GM18858 (cell line): Measurements from ENCODE around the gene S100A2.
"Not testable (repeated sequence)": the region's sequence is repeated elsewhere in the genome, so short reads cannot be mapped to it uniquely, and the experiment has no call there.

Experiments
- ATAC-seq: cut with Tn5 transposase; IDR thresholded peaks from one replicate; pipeline ENCODE4 v1.9.1; 2021; ENCODE audit not compliant: unreplicated experiment

Gene S100A2

DNA sequence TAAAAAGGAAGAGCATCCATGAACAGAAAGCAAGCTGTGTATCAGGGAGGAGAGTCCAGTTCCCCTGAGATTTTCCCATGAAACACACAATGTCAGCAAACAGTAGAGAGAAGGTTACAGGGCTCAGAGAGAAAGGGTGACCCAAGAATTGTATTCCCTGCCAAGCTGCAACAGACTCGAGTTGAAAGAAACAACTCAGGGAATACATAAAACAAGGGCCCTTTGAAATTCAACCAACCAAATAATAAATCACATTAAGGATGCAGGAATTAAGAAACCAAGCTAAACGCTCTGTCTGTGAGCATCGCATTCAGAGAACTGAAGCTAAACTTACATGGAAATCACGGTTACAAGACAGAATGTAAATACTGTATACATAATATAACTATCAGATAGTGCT lies 27.1 kb upstream of the S100A2 start:
- ATAC-seq, result no peak

- no peak for ATAC-seq
Observed at GRCh38 chr1:153588482-153588881, 22.8 kb upstream of the S100A2 start.

DNA sequence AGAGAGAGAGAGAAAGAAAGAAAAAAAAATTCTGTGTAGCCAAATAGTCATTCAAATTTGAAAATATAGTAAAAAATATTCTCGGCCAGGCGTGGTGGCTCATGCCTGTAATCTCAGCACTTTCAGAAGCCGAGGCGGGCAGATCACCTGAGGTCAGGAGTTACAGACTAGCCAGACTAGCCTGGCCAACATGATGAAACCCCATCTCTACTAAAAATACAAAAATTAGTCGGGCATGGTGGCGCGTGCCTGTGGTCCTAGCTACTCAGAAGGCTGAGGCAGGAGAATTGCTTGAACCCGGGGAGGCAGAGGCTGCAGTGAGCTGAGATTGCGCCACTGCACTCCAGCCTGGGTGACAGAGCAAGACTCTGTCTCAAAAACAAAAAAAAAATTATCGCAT lies 22.4 kb upstream of the S100A2 start:
- ATAC-seq, result not testable (repeated sequence)

- no peak for ATAC-seq
Observed at GRCh38 chr1:153587314-153587713, 21.7 kb upstream of the S100A2 start.

DNA sequence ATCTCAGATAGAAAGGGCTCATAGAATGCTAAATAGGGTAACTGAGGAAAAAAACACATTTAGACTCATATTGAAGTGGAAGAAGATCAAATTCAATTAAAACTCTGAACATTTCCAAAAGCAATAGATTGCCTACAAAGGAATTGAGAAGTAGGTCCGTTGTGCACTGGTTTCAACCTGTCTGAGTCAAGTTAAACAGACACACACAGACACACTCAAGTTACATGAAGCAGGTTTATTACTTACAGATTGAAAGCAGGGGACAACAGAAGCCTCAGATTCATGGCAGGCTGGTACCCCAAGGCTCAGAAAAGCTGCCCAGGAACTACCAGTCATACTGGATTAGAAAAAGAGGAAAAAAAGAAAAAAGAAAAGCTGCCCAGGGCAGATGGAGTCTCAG lies 20.7 kb upstream of the S100A2 start:
- ATAC-seq, result no peak

DNA sequence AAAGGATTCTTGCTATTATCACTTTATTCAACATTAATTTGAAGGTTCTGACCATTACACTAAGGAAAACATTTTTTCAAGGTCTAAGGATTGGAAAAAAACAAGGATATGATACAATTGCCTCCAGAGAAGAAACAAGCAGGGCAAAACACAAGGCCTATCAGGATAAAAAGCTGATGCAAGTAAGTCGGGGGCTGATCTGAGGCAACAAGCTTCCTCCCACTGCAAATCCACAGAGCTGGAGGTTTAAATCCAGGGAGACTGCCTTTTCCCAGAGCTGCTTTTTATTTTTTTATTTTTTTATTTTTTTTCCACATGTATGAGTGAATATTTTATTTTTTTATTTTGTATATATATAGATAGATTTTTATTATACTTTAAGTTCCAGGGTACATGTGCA lies 19.4 kb upstream of the S100A2 start:
- no peak for ATAC-seq

- ATAC-seq, result no peak
Observed at GRCh38 chr1:153583976-153584375, 18.3 kb upstream of the S100A2 start.

- not testable (repeated sequence) for ATAC-seq
Observed at GRCh38 chr1:153583514-153583913, 17.9 kb upstream of the S100A2 start.

GRCh38 chr1:153582836-153583235 lies 17.2 kb upstream of the S100A2 start:
- not testable (repeated sequence) for ATAC-seq

DNA sequence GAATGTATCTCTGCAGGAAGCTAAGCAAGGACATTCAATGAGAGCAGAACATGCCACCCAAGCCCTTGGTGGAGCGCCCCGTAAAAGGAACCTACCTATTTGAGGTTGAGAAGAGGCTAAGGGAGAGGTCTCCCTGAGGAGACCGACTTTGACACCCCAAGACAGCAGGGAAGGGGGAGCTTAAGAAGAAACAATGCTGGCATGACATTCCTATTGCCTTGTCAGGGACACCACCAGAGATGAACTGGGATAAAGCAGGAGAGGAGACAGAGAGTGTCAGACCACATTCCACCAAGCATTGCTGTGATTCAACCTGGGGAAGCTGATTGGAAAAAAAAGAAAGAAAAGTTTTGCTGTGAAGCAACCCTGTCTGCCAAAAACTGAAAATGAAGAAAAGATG lies 13.3 kb upstream of the S100A2 start:
- ATAC-seq, result no peak

GRCh38 chr1:153578490-153578889 lies 12.8 kb upstream of the S100A2 start:
- no peak for ATAC-seq

GRCh38 chr1:153577624-153578051 lies 12.0 kb upstream of the S100A2 start:
- no peak for ATAC-seq

GRCh38 chr1:153577138-153577537 lies 11.5 kb upstream of the S100A2 start:
- ATAC-seq, result no peak

- ATAC-seq, result not testable (repeated sequence)
Observed at GRCh38 chr1:153575497-153575896, 9.9 kb upstream of the S100A2 start.

- not testable (repeated sequence) for ATAC-seq
Observed at GRCh38 chr1:153575081-153575491, 9.4 kb upstream of the S100A2 start.

GRCh38 chr1:153573351-153573750 lies 7.7 kb upstream of the S100A2 start:
- ATAC-seq, result no peak

DNA sequence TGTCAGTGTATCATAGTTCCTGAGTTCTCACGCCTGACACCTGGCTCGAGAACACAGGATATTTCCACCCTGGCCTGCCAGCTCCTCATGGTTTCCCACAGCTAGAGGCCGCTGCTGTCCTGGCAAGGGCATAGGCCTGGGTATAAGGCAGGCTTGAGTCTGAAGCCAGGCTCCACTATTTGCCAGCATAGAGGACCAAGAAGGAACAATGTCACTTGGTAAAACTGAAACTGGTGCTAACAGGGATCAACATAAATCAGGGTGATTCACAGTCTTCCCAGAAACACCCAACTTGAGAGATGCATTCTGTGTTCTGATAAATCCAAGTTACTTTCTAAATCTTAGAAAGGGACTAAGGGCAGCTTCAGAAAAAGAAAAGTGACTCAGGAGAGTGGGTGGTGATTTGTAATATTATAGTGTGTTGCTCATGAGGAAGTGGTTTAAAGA lies 6.9 kb upstream of the S100A2 start:
- no peak for ATAC-seq

- no peak for ATAC-seq
Observed at GRCh38 chr1:153571706-153572105, 6.1 kb upstream of the S100A2 start.

- ATAC-seq, result no peak
Observed at GRCh38 chr1:153570874-153571273, 5.2 kb upstream of the S100A2 start.

DNA sequence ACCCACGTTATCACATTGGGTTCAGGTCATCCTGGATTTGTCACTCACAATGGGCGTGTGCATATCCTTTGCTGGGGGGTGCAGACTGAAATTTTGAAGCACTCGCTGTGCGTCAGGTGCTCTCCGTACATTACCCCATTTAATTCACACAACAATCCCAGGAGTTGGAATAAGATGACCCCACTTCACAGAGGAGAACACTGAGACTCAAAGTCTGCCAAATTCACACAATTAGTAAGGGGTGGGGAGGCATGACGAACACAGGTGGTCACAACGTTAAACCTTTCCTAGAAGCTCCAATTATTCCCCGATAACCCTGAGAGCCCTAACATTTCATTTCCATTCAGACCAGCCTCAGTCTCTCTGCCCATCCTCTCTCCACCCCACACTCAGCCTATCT lies 3.8 kb upstream of the S100A2 start:
- ATAC-seq, result no peak

- ATAC-seq, result no peak
Observed at GRCh38 chr1:153568367-153569099, 2.9 kb upstream of the S100A2 start.

GRCh38 chr1:153567621-153568366 lies 2.1 kb upstream of the S100A2 start:
- ATAC-seq, result no peak
